ENCODE results near the gene KRTAP3-3. TPM values are rescaled to one million over a fixed set of nuclear protein-coding genes. Genes with fewer than 3 reads are reported as not detected.

KRTAP3-3 gene
- total RNA-seq (2012; rRNA removed) (not detected in 2 replicates), polyA plus RNA-seq (2012; rRNA removed) (not detected in 2 replicates), Bru-seq, nascent RNA (not detected), BruChase-seq, experiment 1, labeled RNA remaining after a 6-hour chase (not detected), BruChase-seq, experiment 2, labeled RNA remaining after a 2-hour chase (not detected)
- not detected in 2 replicates for polyA plus RNA-seq (2012; cell fraction: cytosol; rRNA removed)
- polyA plus RNA-seq (2012; cell fraction: nucleus; rRNA removed; ENCODE audit: low replicate concordance): not detected in 2 replicates
- long read RNA-seq: 0 reads

DNA sequence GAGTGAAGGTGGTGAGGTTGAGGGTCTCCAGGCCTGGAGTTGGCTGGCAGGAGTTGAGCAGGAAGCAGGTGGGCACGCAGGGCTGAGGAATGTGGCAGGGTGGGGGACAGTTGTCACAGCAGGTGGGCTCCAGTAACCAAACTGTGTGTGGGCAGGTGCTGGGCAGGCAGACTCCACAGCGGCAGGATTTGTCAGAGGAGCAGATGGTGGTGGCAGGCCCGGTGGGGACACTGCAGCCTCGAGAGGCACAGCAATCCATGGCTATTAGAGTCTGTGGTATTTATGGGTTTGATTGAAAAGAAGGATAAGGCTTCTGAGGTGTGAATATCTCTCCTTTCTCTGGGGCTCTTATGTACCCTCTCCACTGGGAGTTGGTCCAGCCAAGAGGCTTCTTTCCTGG lies at the start of gene KRTAP3-3:
Gene KRTAP3-3 (minus strand): TSS at position 326 of the 400 bp plus-strand sequence. CDS start 67 bp downstream, at position 259.
- Histone ChIP-seq H2BK5ac (ENCODE audit: low read depth, low read length, poor library complexity, severe bottlenecking) (no peak within 1 kb of the TSS), H4K8ac (ENCODE audit: low read depth in 2 of 2, low read length in 2 of 2) (no peak within 1 kb of the TSS), H3K4me1 (ENCODE audit: control insufficient read depth, insufficient read depth, low read length) (no peaks in the 10 kb centered on the region), H3K4ac (ENCODE audit: low read depth, low read length) (no peak within 1 kb of the TSS), H3K4me3 (ENCODE audit: insufficient read depth, low read depth, low read length) (no peak within 1 kb of the TSS), H2AK9ac (replicated peaks; ENCODE audit: low read depth, low read length, poor library complexity) (no peak within 1 kb of the TSS), H3K18ac (ENCODE audit: low read depth, low read length) (no peak within 1 kb of the TSS), H3K27ac (ENCODE audit: insufficient read depth, low read length) (no peak within 1 kb of the TSS), H3K79me1 (ENCODE audit: low read depth in 1 of 2, low read length in 2 of 2) (no peaks in the 10 kb centered on the region), H2AK5ac (ENCODE audit: low read depth, low read length) (no peak within 1 kb of the TSS), H3K23ac (ENCODE audit: low read depth, low read length) (no peak within 1 kb of the TSS), H3K14ac (replicated peaks; ENCODE audit: low read depth, low read length) (no peak within 1 kb of the TSS), H3K9me3 (ENCODE audit: control insufficient read depth, insufficient read depth, low read length) (no peaks in the 10 kb centered on the region), H3K4me2 (ENCODE audit: low read depth, low read length) (no peak within 1 kb of the TSS), H3K56ac (ENCODE audit: extremely low read depth, insufficient read depth, low read length) (no peak within 1 kb of the TSS), H4K91ac (ENCODE audit: insufficient read depth, low read depth, low read length) (no peak within 1 kb of the TSS), H3K27me3 (ENCODE audit: control insufficient read depth, insufficient read depth, low read length) (no peaks in the 10 kb centered on the region), H4K20me1 (ENCODE audit: insufficient read depth, low read length) (no peaks in the 10 kb centered on the region), H4K5ac (ENCODE audit: low read depth, low read length) (no peak within 1 kb of the TSS), H3K9me1 (ENCODE audit: insufficient read depth, low read length) (no peaks in the 10 kb centered on the region), H2BK120ac (ENCODE audit: low read depth, low read length) (no peak within 1 kb of the TSS), H2AFZ (replicated peaks; ENCODE audit: low read length, poor library complexity) (no peak within 1 kb of the TSS), H2BK15ac (ENCODE audit: low read depth, low read length) (no peak within 1 kb of the TSS), H3K9ac (ENCODE audit: low read depth, low read length) (no peak within 1 kb of the TSS), H2BK20ac (ENCODE audit: low read depth, low read length) (no peak within 1 kb of the TSS), H3K36me3 (ENCODE audit: control insufficient read depth, insufficient read depth, low read length) (no peaks in the 10 kb centered on the region)
- ChIA-PET POLR2A (ENCODE audit: unreplicated experiment) (interaction anchor here (0.7 kb wide), 1 partner anchor 8 kb away, joined by 3 read pairs; no protein-coding TSS in a partner anchor), CTCF (no interaction called here)
- DNase-seq: no peak
- dilution Hi-C loops (cut with HindIII; ENCODE audit: low sequenced_read_pairs, unreplicated experiment) (no loop called here), in situ Hi-C loops (cut with MboI; ENCODE audit: low sequenced_read_pairs) (no loop called here), intact Hi-C loops (cut with micrococcal nuclease) (no loop called here)
- no TSS peak for BruUV-seq (replicated peaks)
- ATAC-seq (ENCODE audit: low read depth): no peak
- TF ChIP-seq ELK1 (IDR thresholded peaks at IDR 0.05; ENCODE audit: borderline replicate concordance, low read depth, low read length): no peak
- TF ChIP-seq CHD1 (IDR thresholded peaks at IDR 0.05; ENCODE audit: low read depth, low read length): no peak
- no peak for TF ChIP-seq CTCF (conservative IDR thresholded peaks at IDR 0.05; ENCODE audit: low read depth, low read length)
- TF ChIP-seq FOS (IDR thresholded peaks at IDR 0.05; ENCODE audit: low read depth, low read length): no peak
- TF ChIP-seq MXI1 (IDR thresholded peaks at IDR 0.05; ENCODE audit: borderline replicate concordance, low read depth, low read length): no peak
- TF ChIP-seq RAD21 (IDR thresholded peaks at IDR 0.05; ENCODE audit: low read length): no peak
- no peak for TF ChIP-seq NFE2L2 (IDR thresholded peaks at IDR 0.05; ENCODE audit: low read depth, low read length)
- TF ChIP-seq POLR2A (IDR thresholded peaks at IDR 0.05; ENCODE audit: low read depth, low read length): no peak
- no peak for TF ChIP-seq MAFK (IDR thresholded peaks at IDR 0.05; ENCODE audit: low read depth, low read length)
- TF ChIP-seq USF2 (IDR thresholded peaks at IDR 0.05; ENCODE audit: low read depth, low read length): no peak
- TF ChIP-seq CEBPB (IDR thresholded peaks at IDR 0.05; ENCODE audit: low read depth, low read length): no peak
- no peak for TF ChIP-seq MAZ (IDR thresholded peaks at IDR 0.05; ENCODE audit: borderline replicate concordance, low read depth, low read length)
- no peak for TF ChIP-seq SMC3 (IDR thresholded peaks at IDR 0.05; ENCODE audit: low read depth, low read length)
- TF ChIP-seq RFX5 (IDR thresholded peaks at IDR 0.05; ENCODE audit: low read depth, low read length): no peak
- TF ChIP-seq BHLHE40 (IDR thresholded peaks at IDR 0.05; ENCODE audit: low read depth, low read length): no peak
- WGBS, 2 experiments (ENCODE audit: extremely low coverage in 2 of 2, insufficient read length in 1 of 2): 40% methylated on average over 2 of the region's 4 CpGs; no CpG with 5 or more reads in 1 of the 2 experiments
